Fibroblast of lung (primary cell): ENCODE data around the gene IGFL4.

ENCODE experiments used
- CTCF ChIP-seq, 2 donors: IDR thresholded peaks in 1 of 2; conservative IDR thresholded peaks in 1 of 2; 1 replicate in 1 of 2; 2 replicates in 1 of 2; pipeline ENCODE4 v1.5.1; 2011 to 2012; ENCODE audit warnings: low read length in 2 of 2, control low read depth in 1 of 2, inconsistent platforms in 1 of 2, low read depth in 1 of 2, mild to moderate bottlenecking in 1 of 2
- EZH2 ChIP-seq: IDR thresholded peaks from 2 replicates; pipeline ENCODE4 v1.5.1; 2012; ENCODE audit warnings: low read length, control low read depth, mild to moderate bottlenecking; ENCODE audit errors: missing control alignments

GRCh38 chr19:46017874-46018675 lies 22.7 kb downstream of the IGFL4 start:
- no peak for TF ChIP-seq CTCF (conservative IDR thresholded peaks at IDR 0.05 in 1 of 2, IDR thresholded peaks at IDR 0.05 in 1 of 2; ENCODE audit: low read depth in 1 of 2, low read length in 2 of 2)
- TF ChIP-seq EZH2: no peak
